Trophoblast cell (in vitro differentiated cells and primary cell): ENCODE measurements around the gene PMEPA1.

ENCODE experiments used
- DNase-seq, 2 donors: peaks; one replicate each; pipeline ENCODE4 v3.0.0-alpha.2; 2016
- H2AFZ ChIP-seq: 2 replicates; pipeline ENCODE4 v1.6.1; 2013; ENCODE audit warnings: low read length, moderate library complexity, mild to moderate bottlenecking; ENCODE audit not compliant: insufficient read depth, poor library complexity
- H2AK5ac ChIP-seq: 2 replicates; pipeline ENCODE4 v1.6.1; 2013; ENCODE audit warnings: mild to moderate bottlenecking, low read length
- H2BK120ac ChIP-seq: 2 replicates; pipeline ENCODE4 v1.6.1; 2013; ENCODE audit warnings: low read length, mild to moderate bottlenecking, moderate library complexity; ENCODE audit not compliant: insufficient read depth, poor library complexity
- H2BK12ac ChIP-seq: 2 replicates; pipeline ENCODE4 v1.6.1; 2013; ENCODE audit warnings: mild to moderate bottlenecking, low read length, moderate library complexity
- H2BK5ac ChIP-seq: 2 replicates; pipeline ENCODE4 v1.6.1; 2013; ENCODE audit warnings: low read length, low read depth, moderate library complexity, mild to moderate bottlenecking; ENCODE audit not compliant: poor library complexity
- H3K14ac ChIP-seq: 2 replicates; pipeline ENCODE4 v1.6.1; 2013; ENCODE audit warnings: mild to moderate bottlenecking, low read length
- H3K18ac ChIP-seq: 2 replicates; pipeline ENCODE4 v1.6.1; 2013; ENCODE audit warnings: mild to moderate bottlenecking, low read length
- H3K23ac ChIP-seq: 2 replicates; pipeline ENCODE4 v1.6.1; 2013; ENCODE audit warnings: low read length
- H3K27ac ChIP-seq: 2 replicates; pipeline ENCODE4 v1.5.1; 2013; ENCODE audit warnings: low read depth, mild to moderate bottlenecking, inconsistent platforms, low read length, moderate library complexity
- H3K27me3 ChIP-seq: 2 replicates; pipeline ENCODE4 v1.6.1; 2013; ENCODE audit warnings: inconsistent platforms, mild to moderate bottlenecking, low read length, moderate library complexity; ENCODE audit not compliant: insufficient read depth
- H3K36me3 ChIP-seq, 2 experiments: 1 replicate in 1 of 2; 2 replicates in 1 of 2; pipeline ENCODE4 v1.6.1; 2013; ENCODE audit warnings: low read length in 2 of 2, mild to moderate bottlenecking in 2 of 2, moderate library complexity in 1 of 2; ENCODE audit not compliant: insufficient read depth in 2 of 2, control insufficient read depth in 1 of 2
- H3K4ac ChIP-seq: 2 replicates; pipeline ENCODE4 v1.6.1; 2013; ENCODE audit warnings: low read depth, mild to moderate bottlenecking, low read length, moderate library complexity
- H3K4me1 ChIP-seq, 2 experiments: 1 replicate in 1 of 2; 2 replicates in 1 of 2; pipeline ENCODE4 v1.6.1; 2013; ENCODE audit warnings: low read length in 2 of 2, mild to moderate bottlenecking in 2 of 2, moderate library complexity in 1 of 2; ENCODE audit not compliant: insufficient read depth in 2 of 2, control insufficient read depth in 1 of 2
- H3K4me2 ChIP-seq: 2 replicates; pipeline ENCODE4 v1.6.1; 2013; ENCODE audit warnings: inconsistent platforms, mild to moderate bottlenecking, low read length, moderate library complexity
- H3K4me3 ChIP-seq: 2 replicates; pipeline ENCODE4 v1.5.1; 2013; ENCODE audit warnings: mild to moderate bottlenecking, low read depth, low read length, inconsistent platforms
- H3K79me1 ChIP-seq: one replicate; pipeline ENCODE4 v1.6.1; 2013; ENCODE audit warnings: low read length
- H3K79me2 ChIP-seq: 2 replicates; pipeline ENCODE4 v1.6.1; 2013; ENCODE audit warnings: low read length, mild to moderate bottlenecking; ENCODE audit not compliant: control insufficient read depth, insufficient read depth, poor library complexity
- H3K9ac ChIP-seq: 2 replicates; pipeline ENCODE4 v1.6.1; 2013; ENCODE audit warnings: mild to moderate bottlenecking, low read length
- H3K9me3 ChIP-seq: 2 replicates; pipeline ENCODE4 v1.6.1; 2013; ENCODE audit warnings: low read depth, mild to moderate bottlenecking, control low read depth, inconsistent platforms, low read length; ENCODE audit not compliant: insufficient read depth
- H4K12ac ChIP-seq: 2 replicates; pipeline ENCODE4 v1.6.1; 2013; ENCODE audit warnings: low read depth, mild to moderate bottlenecking, low read length, moderate library complexity
- H4K8ac ChIP-seq: 2 replicates; pipeline ENCODE4 v1.6.1; 2013; ENCODE audit warnings: low read depth, mild to moderate bottlenecking, low read length, moderate library complexity
- H4K91ac ChIP-seq: one replicate; pipeline ENCODE4 v1.6.1; 2013; ENCODE audit warnings: low read depth, mild to moderate bottlenecking, low read length, moderate library complexity
- WGBS: extraction: QIAGEN DNeasy Blood & Tissue Kit; methylation state at CpG from one replicate; pipeline ENCODE4 v1.1.7; 2013; ENCODE audit warnings: missing lambda C conversion rate; ENCODE audit not compliant: insufficient read length, insufficient coverage; ENCODE audit errors: extremely low coverage; 5-methylcytosine and 5-hydroxymethylcytosine counted together

Gene PMEPA1

DNA sequence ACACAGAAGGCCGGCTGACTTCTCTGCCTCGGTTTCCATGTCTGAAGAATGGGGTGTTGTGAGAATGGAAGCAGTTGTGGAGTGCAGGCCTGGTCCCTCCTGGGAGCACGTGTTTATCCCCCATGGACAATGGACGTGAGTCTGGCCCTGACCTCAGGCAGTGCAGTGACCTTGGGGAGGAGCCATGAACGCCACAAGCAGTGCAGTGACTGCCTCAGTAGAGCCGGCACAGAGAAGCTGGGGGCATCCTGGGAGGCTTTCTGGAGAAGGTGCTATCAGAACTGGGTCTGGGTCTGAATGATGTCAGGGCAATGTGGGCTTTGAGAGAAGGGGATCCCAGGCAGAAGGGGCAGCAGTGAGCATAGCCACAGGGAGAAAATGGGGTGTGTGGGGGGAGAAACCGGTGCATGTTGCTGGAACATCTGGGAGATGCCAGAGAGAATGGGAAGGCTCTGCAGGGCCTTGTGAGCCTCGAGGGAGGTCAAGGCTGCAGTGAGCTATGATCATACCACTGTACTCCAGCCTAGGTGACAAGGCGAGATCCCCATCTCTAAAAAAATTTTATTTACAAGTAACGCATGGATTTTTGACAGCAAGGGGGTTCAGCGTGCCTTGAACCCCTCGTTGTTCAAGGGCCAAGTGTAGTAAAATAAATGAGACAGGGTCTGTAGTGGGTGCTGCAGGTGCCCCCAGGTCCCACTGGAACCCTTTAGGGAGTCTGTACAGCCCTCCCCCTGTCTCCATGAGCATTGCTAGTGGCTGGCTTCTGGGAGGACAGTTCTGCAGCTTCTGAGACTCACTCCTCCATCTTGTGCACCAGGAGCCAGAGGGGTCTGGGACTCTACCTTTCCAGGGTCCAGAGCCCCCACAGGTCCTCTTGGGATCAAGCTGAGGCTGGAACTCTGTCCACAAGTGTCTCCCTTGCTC is 62.5 kb downstream of the PMEPA1 start:
- Histone ChIP-seq H2AFZ (no peak overlapping the region), H3K23ac (no peak overlapping the region), H4K91ac (no peak overlapping the region), H3K79me2 (no peaks in the 10 kb centered on the region), H3K79me1 (no peaks in the 10 kb centered on the region), H2BK120ac (no peak overlapping the region), H3K27ac (no peak overlapping the region), H3K9me3 (peaks cover 4% of the 10 kb centered on the region), H3K27me3 (no peaks in the 10 kb centered on the region), H3K4me2 (no peak overlapping the region), H3K9ac (no peak overlapping the region), H2AK5ac (no peak overlapping the region), H3K4me3 (no peak overlapping the region), H4K8ac (no peak overlapping the region), H3K18ac (no peak overlapping the region), H3K4me1 (no peaks in the 10 kb centered on the region), H4K12ac (no peak overlapping the region), H2BK12ac (no peak overlapping the region), H2BK5ac (no peak overlapping the region), H3K36me3 (peaks cover 22 to 28% of the 10 kb centered on the region in 2 experiments), H3K14ac (no peak overlapping the region), H3K4ac (no peak overlapping the region)
- no peak for DNase-seq
- WGBS, result no CpG with 5 or more reads among the region's 12 CpGs

DNA sequence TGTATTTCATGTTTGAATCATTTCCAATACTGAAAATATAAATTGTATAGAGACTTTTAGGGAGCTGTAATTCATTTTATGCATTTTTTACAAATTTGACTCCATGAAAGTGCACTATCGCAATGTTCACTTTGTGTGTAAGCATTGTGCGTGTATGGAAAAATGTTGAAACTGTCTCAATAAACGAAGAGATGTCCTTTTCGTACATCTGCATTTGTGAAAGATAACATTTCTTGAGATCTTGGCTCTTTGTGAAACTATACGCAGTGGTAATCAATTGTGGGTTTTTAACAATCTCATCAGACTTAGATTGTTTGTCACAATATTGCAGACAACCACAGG is 70.9 kb downstream of the PMEPA1 start:
- no peak overlapping the region for H3K4ac ChIP-seq
- H2AFZ ChIP-seq, result no peak overlapping the region
- no peak overlapping the region for H4K12ac ChIP-seq
- no peak overlapping the region for H2BK120ac ChIP-seq
- H4K91ac ChIP-seq, result no peak overlapping the region
- H3K9ac ChIP-seq, result no peak overlapping the region
- H3K14ac ChIP-seq, result no peak overlapping the region
- peaks cover 2% of the 10 kb centered on the region for H3K9me3 ChIP-seq
- no peaks in the 10 kb centered on the region for H3K27me3 ChIP-seq
- no CpG with 5 or more reads among the region's 5 CpGs for WGBS
- H3K23ac ChIP-seq, result no peak overlapping the region
- H3K79me1 ChIP-seq, result no peaks in the 10 kb centered on the region
- H3K79me2 ChIP-seq, result no peaks in the 10 kb centered on the region
- H2BK5ac ChIP-seq, result no peak overlapping the region
- no peak overlapping the region for H3K4me2 ChIP-seq
- H2AK5ac ChIP-seq, result no peak overlapping the region
- no peaks in the 10 kb centered on the region for H3K36me3 ChIP-seq
- no peak overlapping the region for H2BK12ac ChIP-seq
- H3K18ac ChIP-seq, result no peak overlapping the region
- no peaks in the 10 kb centered on the region for H3K4me1 ChIP-seq
- no peak overlapping the region for H3K4me3 ChIP-seq
- no peak overlapping the region for H3K27ac ChIP-seq
- H4K8ac ChIP-seq, result no peak overlapping the region
- no peak for DNase-seq

DNA sequence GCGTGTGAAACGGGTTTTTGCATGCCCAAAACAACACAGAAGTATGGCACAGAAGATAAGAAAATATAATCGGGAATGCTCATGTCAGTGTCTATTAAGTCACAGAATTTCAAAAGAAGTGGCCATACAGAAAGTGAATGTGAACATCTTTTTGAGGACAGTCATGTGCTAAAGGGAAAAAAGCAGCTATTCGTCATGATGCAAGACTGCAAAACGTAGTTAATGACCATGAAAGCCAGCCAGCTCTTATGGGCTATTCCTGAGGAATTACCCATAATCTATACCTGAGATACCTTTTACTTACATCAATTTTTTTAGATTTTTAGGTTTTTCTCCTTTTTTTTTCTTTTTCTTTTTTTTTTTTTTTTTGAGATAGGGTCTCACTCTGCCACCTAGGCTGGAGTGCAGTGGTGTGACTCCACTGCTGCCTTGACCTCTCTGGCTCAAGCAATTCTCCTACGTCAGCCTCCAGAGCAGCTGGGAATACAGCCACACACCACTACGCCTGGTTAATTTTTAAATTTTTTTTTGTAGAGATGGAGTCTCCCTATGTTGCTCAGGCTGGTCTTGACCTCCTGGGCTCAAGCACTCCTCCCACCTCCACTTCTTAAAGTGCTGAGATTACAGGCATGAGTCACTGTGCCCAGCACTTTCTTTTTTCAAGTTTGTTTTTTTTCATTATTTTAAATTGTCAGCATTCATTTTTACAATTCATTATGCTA is 71.5 kb downstream of the PMEPA1 start:
- Histone ChIP-seq H2BK120ac (no peak overlapping the region), H3K9ac (no peak overlapping the region), H3K4me2 (no peak overlapping the region), H3K23ac (no peak overlapping the region), H4K8ac (no peak overlapping the region), H3K4ac (no peak overlapping the region), H3K18ac (no peak overlapping the region), H4K12ac (no peak overlapping the region), H3K27ac (no peak overlapping the region), H3K9me3 (no peaks in the 10 kb centered on the region), H2AK5ac (no peak overlapping the region), H2AFZ (no peak overlapping the region), H3K79me1 (no peaks in the 10 kb centered on the region), H4K91ac (no peak overlapping the region), H2BK12ac (no peak overlapping the region), H3K4me1 (no peaks in the 10 kb centered on the region), H3K36me3 (no peaks in the 10 kb centered on the region), H3K14ac (no peak overlapping the region), H3K27me3 (no peaks in the 10 kb centered on the region), H3K4me3 (no peak overlapping the region), H3K79me2 (no peaks in the 10 kb centered on the region), H2BK5ac (no peak overlapping the region)
- no CpG with 5 or more reads among the region's 7 CpGs for WGBS
- peak in 1 of 2 donors; percentile 28 for DNase-seq

DNA sequence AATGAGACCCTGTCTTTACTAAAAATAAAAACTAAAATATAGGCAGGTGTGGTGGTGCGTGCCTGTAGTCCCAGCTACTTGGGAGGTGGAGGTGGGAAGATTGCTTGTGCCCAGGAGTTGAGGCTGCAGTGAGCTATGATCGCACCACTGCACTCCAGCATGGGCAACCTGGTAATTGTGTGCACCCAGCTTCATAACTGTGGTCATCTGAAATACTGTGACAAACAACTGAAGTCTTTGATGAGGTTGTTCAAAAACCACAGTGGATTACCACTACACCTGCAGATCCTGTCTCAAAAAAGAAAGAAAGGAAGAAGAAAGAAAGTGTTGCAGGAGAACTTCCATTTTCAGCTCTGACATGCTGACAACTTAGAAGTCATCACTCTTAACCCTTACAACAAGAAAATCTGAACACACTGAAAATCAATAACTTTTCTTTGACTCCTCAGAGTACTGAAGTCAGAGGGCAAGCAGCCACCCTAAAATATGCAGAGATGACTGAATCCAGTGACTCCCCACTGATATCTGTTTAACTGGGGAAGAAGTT is 75.8 kb downstream of the PMEPA1 start:
- no peak overlapping the region for H3K4me3 ChIP-seq
- no CpG with 5 or more reads among the region's 2 CpGs for WGBS
- no peak overlapping the region for H3K4ac ChIP-seq

More for the DNA sequence above, 75.8 kb downstream of the PMEPA1 start:
- no peak overlapping the region for H2BK5ac ChIP-seq
- H3K18ac ChIP-seq, result no peak overlapping the region
- H4K12ac ChIP-seq, result no peak overlapping the region
- H3K4me2 ChIP-seq, result no peak overlapping the region
- H2BK12ac ChIP-seq, result no peak overlapping the region
- no peak overlapping the region for H3K9ac ChIP-seq
- no peak overlapping the region for H2AFZ ChIP-seq
- no peak for DNase-seq
- H3K79me2 ChIP-seq, result no peaks in the 10 kb centered on the region
- no peak overlapping the region for H4K91ac ChIP-seq
- no peaks in the 10 kb centered on the region for H3K79me1 ChIP-seq
- no peak overlapping the region for H2AK5ac ChIP-seq
- H4K8ac ChIP-seq, result no peak overlapping the region
- H3K27me3 ChIP-seq, result no peaks in the 10 kb centered on the region
- no peaks in the 10 kb centered on the region for H3K4me1 ChIP-seq
- H3K36me3 ChIP-seq, result no peaks in the 10 kb centered on the region
- H3K23ac ChIP-seq, result no peak overlapping the region
- peaks cover 2% of the 10 kb centered on the region for H3K9me3 ChIP-seq
- no peak overlapping the region for H3K27ac ChIP-seq
- no peak overlapping the region for H3K14ac ChIP-seq
- no peak overlapping the region for H2BK120ac ChIP-seq
